Pancreas (tissue), 10 donors: ENCODE measurements around the gene PARP14. TPM values are rescaled to one million over a fixed set of nuclear protein-coding genes. Genes with fewer than 3 reads are reported as not detected.

Source experiments
- ATAC-seq, 4 donors: fragments of 200-7000 bp; cut with Tn5 transposase; one replicate each; pipeline versions ENCODE4 v1.8.0 to v1.9.1; 2020; ENCODE audit warnings: mild to moderate bottlenecking in 4 of 4, moderate library complexity in 4 of 4
- DNase-seq, 6 donors: peaks; one replicate each; pipeline ENCODE4 v3.0.0-alpha.2; 2020
- FAIRE-seq: peaks from 2 replicates; lab custom pipeline; 2012; peaks lifted over from hg19 to GRCh38; lab: Jason Lieb, UNC
- H3K27ac ChIP-seq, 4 donors: fragments of 200-600 bp; sonication (generic); 1 replicate in 3 of 4; 2 replicates in 1 of 4; pipeline versions ENCODE4 v1.5.0 to v1.8.0; 2020
- H3K27me3 ChIP-seq, 4 donors: fragments of 200-600 bp; one replicate each; pipeline ENCODE4 v1.8.0; 2021
- H3K36me3 ChIP-seq, 3 donors: fragments of 200-600 bp; sonication (generic) in 1 of 3; one replicate each; pipeline versions ENCODE4 v1.5.0 to v1.8.0; 2020 to 2021
- H3K4me1 ChIP-seq, 3 donors: fragments of 200-600 bp; one replicate each; pipeline ENCODE4 v1.8.0; 2021
- H3K4me3 ChIP-seq, 4 donors: fragments of 200-600 bp; sonication (generic) in 2 of 4; one replicate each; pipeline versions ENCODE4 v1.5.0 to v1.8.0; 2020 to 2021
- H3K9me3 ChIP-seq, 4 donors: fragments of 200-600 bp; one replicate each; pipeline ENCODE4 v1.8.0; 2021
- CTCF ChIP-seq, 4 donors: fragments of 200-600 bp; sonication (generic) in 3 of 4; IDR thresholded peaks; one replicate each; pipeline versions ENCODE4 v1.5.0 to v1.8.0; 2021; ENCODE audit warnings: antibody characterized with exemption in 4 of 4
- WGBS, 2 donors: extraction: QIAGEN DNeasy Blood & Tissue Kit; methylation state at CpG; one replicate each; pipeline ENCODE4 v1.1.7; 2013; 5-methylcytosine and 5-hydroxymethylcytosine counted together
- intact Hi-C, 3 donors: fragments of 100-400 bp; cut with DNase I; formaldehyde crosslinking; loops; one replicate each; pipeline versions ENCODE4 v1.11.1 to v1.14.2; 2022
- polyA plus RNA-seq, 2 donors: library from polyadenylated mRNA; stranded (reverse); fragments of 200-250 nt; gene quantifications; one replicate each; pipeline ENCODE4 v1.2.3, GENCODE V29; 2013
- total RNA-seq, 6 donors: library from RNA; stranded (reverse); fragmentation: NEBNext Ultra II Directional in 4 of 6; extraction: Animal tissue kit (Norgen Biotek cat#: 25700) in 4 of 6; gene quantifications; one replicate each; pipeline versions ENCODE4 v1.2.1 to v1.2.4, GENCODE V29; 2021 to 2023
- donor health status: healthy with polysubstance abuse.
- donor health status: DM: no; HTN: no; CAD: no; lungs with moderate emphysema.
- donor health status: DM: no; HTN: no; CAD: no.
- donor health status: control.
- donor health status: control.
- donor health status: Bipolar disorder and iron deficiency.
- donor health status: DM: yes; HTN: yes; CAD: no.
- donor health status: DM: no; HTN: no; CAD: no.
- donor health status: DM: no; HTN: no; CAD: no.
- donor health status: DM: yes; HTN: yes; CAD: no.

The PARP14 gene
- total and polyA plus RNA-seq, 8 donors, result 7.2 to 27.7 (median 11.7) TPM

- DNase-seq, result no peak
- FAIRE-seq, result no peak
- H3K27ac ChIP-seq, result peak overlapping the region in 2 of 4 donors; percentile 20 to 24
- H3K9me3 ChIP-seq, result no peaks in the 10 kb centered on the region
- ATAC-seq, result peak in 2 of 4 donors; percentile 60 to 63
- no peaks in the 10 kb centered on the region for H3K36me3 ChIP-seq
- no peak for TF ChIP-seq CTCF (IDR thresholded peaks at IDR 0.05)
- no peak overlapping the region for H3K4me3 ChIP-seq
- no peaks in the 10 kb centered on the region for H3K4me1 ChIP-seq
- intact Hi-C loops, result no loop called here
- WGBS, 2 donors, result 94 to 95% methylated on average over 3 of the region's 3 CpGs
- no peaks in the 10 kb centered on the region for H3K27me3 ChIP-seq
Measured at GRCh38 chr3:122767540-122768372, 87.1 kb downstream of the PARP14 start.

GRCh38 chr3:122770521-122771202 lies 90.0 kb downstream of the PARP14 start:
- 90 to 93% methylated on average over 5 of the region's 5 CpGs for WGBS, 2 donors
- no peak for DNase-seq
- peak in 1 of 4 donors; percentile 28 for ATAC-seq
- intact Hi-C loops, result no loop called here
- Histone ChIP-seq H3K27ac (no peak overlapping the region), H3K4me1 (no peaks in the 10 kb centered on the region), H3K27me3 (no peaks in the 10 kb centered on the region), H3K36me3 (no peaks in the 10 kb centered on the region), H3K9me3 (no peaks in the 10 kb centered on the region), H3K4me3 (no peak overlapping the region)
- no peak for TF ChIP-seq CTCF (IDR thresholded peaks at IDR 0.05)
- no peak for FAIRE-seq

- no peak for ATAC-seq
- H3K27me3 ChIP-seq, result no peaks in the 10 kb centered on the region
- FAIRE-seq, result no peak
- intact Hi-C loops, result no loop called here
- no peak overlapping the region for H3K27ac ChIP-seq
- H3K4me1 ChIP-seq, result no peaks in the 10 kb centered on the region
- no peak for TF ChIP-seq CTCF (IDR thresholded peaks at IDR 0.05)
- no peaks in the 10 kb centered on the region for H3K9me3 ChIP-seq
- WGBS, 2 donors, result 96 to 100% methylated on average over 1 of the region's 1 CpG
- DNase-seq, result no peak
- no peaks in the 10 kb centered on the region for H3K36me3 ChIP-seq
- no peak overlapping the region for H3K4me3 ChIP-seq
Measured at GRCh38 chr3:122772827-122773226, 92.2 kb downstream of the PARP14 start.

- peak in 1 of 4 donors; percentile 69 for ATAC-seq
- no peak for TF ChIP-seq CTCF (IDR thresholded peaks at IDR 0.05)
- H3K4me3 ChIP-seq, result no peak overlapping the region
- no peaks in the 10 kb centered on the region for H3K27me3 ChIP-seq
- H3K27ac ChIP-seq, result peak overlapping the region in 1 of 4 donors; percentile 0
- no peaks in the 10 kb centered on the region for H3K4me1 ChIP-seq
- H3K9me3 ChIP-seq, result no peaks in the 10 kb centered on the region
- no peak for DNase-seq
- intact Hi-C loops, result no loop called here
- no peaks in the 10 kb centered on the region for H3K36me3 ChIP-seq
- FAIRE-seq, result no peak
- WGBS, 2 donors, result 91% methylated on average over 3 of the region's 3 CpGs
Measured at GRCh38 chr3:122773944-122774509, 93.4 kb downstream of the PARP14 start.
